ENCODE measurements around the gene SLC9A9. TPM values are rescaled to one million over a fixed set of nuclear protein-coding genes. Genes with fewer than 3 reads are reported as not detected.

Gene SLC9A9
- total RNA-seq, 1 experiment from 2014 or later, result 1.5 TPM

GRCh38 chr3:143495527-143495926 is 352.7 kb downstream of the SLC9A9 start:
- BruUV-seq (replicated peaks), result no TSS peak
- Mint-ChIP-seq H3K4me3 (ENCODE audit: low read depth, unreplicated experiment) (no peak overlapping the region), H3K27me3 (ENCODE audit: unreplicated experiment) (no peaks in the 10 kb centered on the region), H3K36me3 (ENCODE audit: insufficient read depth, unreplicated experiment) (no peaks in the 10 kb centered on the region), H3K27ac (ENCODE audit: unreplicated experiment) (no peak overlapping the region), H3K9me3 (ENCODE audit: low read depth, unreplicated experiment) (no peaks in the 10 kb centered on the region), H3K4me1 (ENCODE audit: low read depth, unreplicated experiment) (no peaks in the 10 kb centered on the region)
- intact Hi-C loops (cut with micrococcal nuclease; ENCODE audit: unreplicated experiment), result no loop called here
- no peak for DNase-seq
- no peak for TF ChIP-seq CTCF (IDR thresholded peaks at IDR 0.05; ENCODE audit: unreplicated experiment)
- CTCF ChIA-PET, result no interaction called here

- H3K36me3 Mint-ChIP-seq (ENCODE audit: insufficient read depth, unreplicated experiment), result no peaks in the 10 kb centered on the region
- no peak overlapping the region for H3K27ac Mint-ChIP-seq (ENCODE audit: unreplicated experiment)
- H3K4me1 Mint-ChIP-seq (ENCODE audit: low read depth, unreplicated experiment), result peaks cover 27% of the 10 kb centered on the region
- BruUV-seq (replicated peaks), result no TSS peak
- intact Hi-C loops (cut with micrococcal nuclease; ENCODE audit: unreplicated experiment), result no loop called here
- no peak overlapping the region for H3K4me3 Mint-ChIP-seq (ENCODE audit: low read depth, unreplicated experiment)
- no peaks in the 10 kb centered on the region for H3K27me3 Mint-ChIP-seq (ENCODE audit: unreplicated experiment)
- no peak for DNase-seq
- CTCF ChIA-PET, result no interaction called here
- no peaks in the 10 kb centered on the region for H3K9me3 Mint-ChIP-seq (ENCODE audit: low read depth, unreplicated experiment)
- no peak for TF ChIP-seq CTCF (IDR thresholded peaks at IDR 0.05; ENCODE audit: unreplicated experiment)
Observed at GRCh38 chr3:143486611-143487010, 361.7 kb downstream of the SLC9A9 start.

- peaks cover 3% of the 10 kb centered on the region for H3K9me3 Mint-ChIP-seq (ENCODE audit: low read depth, unreplicated experiment)
Observed at GRCh38 chr3:143484846-143485512, 363.3 kb downstream of the SLC9A9 start.

GRCh38 chr3:143483214-143483613 is 365.1 kb downstream of the SLC9A9 start:
- Mint-ChIP-seq H3K27me3 (ENCODE audit: unreplicated experiment) (no peaks in the 10 kb centered on the region), H3K4me1 (ENCODE audit: low read depth, unreplicated experiment) (peaks cover 54% of the 10 kb centered on the region), H3K4me3 (ENCODE audit: low read depth, unreplicated experiment) (no peak overlapping the region), H3K27ac (ENCODE audit: unreplicated experiment) (no peak overlapping the region), H3K36me3 (ENCODE audit: insufficient read depth, unreplicated experiment) (peaks cover 4% of the 10 kb centered on the region), H3K9me3 (ENCODE audit: low read depth, unreplicated experiment) (peaks cover 3% of the 10 kb centered on the region)
- no TSS peak for BruUV-seq (replicated peaks)
- DNase-seq, result no peak
- TF ChIP-seq CTCF (IDR thresholded peaks at IDR 0.05; ENCODE audit: unreplicated experiment), result no peak
- intact Hi-C loops (cut with micrococcal nuclease; ENCODE audit: unreplicated experiment), result no loop called here
- CTCF ChIA-PET, result interaction anchor here (0.6 to 1.6 kb wide), 2 partner anchors 22 to 192 kb away, joined by 3 to 5 read pairs; no protein-coding TSS in a partner anchor

More at GRCh38 chr3:143484846-143485512, 363.3 kb downstream of the SLC9A9 start:
- Mint-ChIP-seq H3K4me3 (ENCODE audit: low read depth, unreplicated experiment) (no peak overlapping the region), H3K27me3 (ENCODE audit: unreplicated experiment) (no peaks in the 10 kb centered on the region), H3K27ac (ENCODE audit: unreplicated experiment) (no peak overlapping the region), H3K4me1 (ENCODE audit: low read depth, unreplicated experiment) (peaks cover 43% of the 10 kb centered on the region), H3K36me3 (ENCODE audit: insufficient read depth, unreplicated experiment) (peaks cover 4% of the 10 kb centered on the region)
- CTCF ChIA-PET, result no interaction called here
- no peak for DNase-seq
- no peak for TF ChIP-seq CTCF (IDR thresholded peaks at IDR 0.05; ENCODE audit: unreplicated experiment)
- intact Hi-C loops (cut with micrococcal nuclease; ENCODE audit: unreplicated experiment), result no loop called here
- no TSS peak for BruUV-seq (replicated peaks)

Measured in Calu3 (cell line).